ENCODE measurements around the gene PITX2.

GRCh38 chr4:110611968-110612447 lies 10.9 kb downstream of the PITX2 start:
- TF ChIP-seq CTCF (IDR thresholded peaks at IDR 0.05) (no peak), POLR2A (IDR thresholded peaks at IDR 0.05) (no peak), POLR2AphosphoS5 (IDR thresholded peaks at IDR 0.05) (no peak)

All from transverse colon (tissue), 4 donors.